HG03095 (cell line): Measurements from ENCODE around the gene C5AR1.
"Not testable (repeated sequence)": the region's sequence is repeated elsewhere in the genome, so short reads cannot be mapped to it uniquely, and the experiment has no call there.

Experiments
- ATAC-seq: cut with Tn5 transposase; IDR thresholded peaks from one replicate; pipeline ENCODE4 v1.9.1; 2021; ENCODE audit warnings: moderate library complexity; ENCODE audit not compliant: unreplicated experiment

Gene C5AR1

GRCh38 chr19:47283405-47284059 lies 26.1 kb upstream of the C5AR1 start:
- ATAC-seq, result no peak

GRCh38 chr19:47284324-47284899 lies 25.2 kb upstream of the C5AR1 start:
- no peak for ATAC-seq

GRCh38 chr19:47296036-47296435 lies 13.6 kb upstream of the C5AR1 start:
- ATAC-seq, result no peak

GRCh38 chr19:47300867-47301266 lies 8.8 kb upstream of the C5AR1 start:
- not testable (repeated sequence) for ATAC-seq

GRCh38 chr19:47302249-47302648 lies 7.4 kb upstream of the C5AR1 start:
- no peak for ATAC-seq

- no peak for ATAC-seq
Observed at GRCh38 chr19:47303966-47304365, 5.7 kb upstream of the C5AR1 start.

GRCh38 chr19:47305309-47305751 lies 4.3 kb upstream of the C5AR1 start:
- no peak for ATAC-seq

GRCh38 chr19:47306303-47306702 lies 3.4 kb upstream of the C5AR1 start:
- no peak for ATAC-seq

GRCh38 chr19:47309038-47309437 lies 623 bp upstream of the C5AR1 start:
- no peak for ATAC-seq

- ATAC-seq, result no peak
Observed at GRCh38 chr19:47310323-47310722, 662 bp downstream of the C5AR1 start.

- ATAC-seq, result no peak
Observed at GRCh38 chr19:47310819-47311218, 1.2 kb downstream of the C5AR1 start.

- no peak for ATAC-seq
Observed at GRCh38 chr19:47312366-47313006, 2.8 kb downstream of the C5AR1 start.

GRCh38 chr19:47313754-47314295 lies 4.2 kb downstream of the C5AR1 start:
- ATAC-seq, result no peak

GRCh38 chr19:47315125-47315821 lies 5.6 kb downstream of the C5AR1 start:
- ATAC-seq, result no peak

GRCh38 chr19:47316513-47316912 lies 6.9 kb downstream of the C5AR1 start:
- ATAC-seq, result no peak

GRCh38 chr19:47319923-47320871 lies 10.5 kb downstream of the C5AR1 start:
- no peak for ATAC-seq

GRCh38 chr19:47321630-47322029 lies 12.0 kb downstream of the C5AR1 start:
- ATAC-seq, result no peak

GRCh38 chr19:47322058-47322457 lies 12.4 kb downstream of the C5AR1 start:
- no peak for ATAC-seq

GRCh38 chr19:47323409-47323808 lies 13.7 kb downstream of the C5AR1 start:
- ATAC-seq, result no peak

GRCh38 chr19:47323872-47324271 lies 14.2 kb downstream of the C5AR1 start:
- no peak for ATAC-seq
